Measurements from ENCODE around the gene SLC15A3. TPM values are rescaled to one million over a fixed set of nuclear protein-coding genes. Genes with fewer than 3 reads are reported as not detected.
A peak's percentile ranks its signal among the peaks of the same experiment; 100 is the strongest.

Gene SLC15A3
- total RNA-seq, 4 donors from 2014 or later = 4.0 to 11.5 (median 7.9) TPM

DNA sequence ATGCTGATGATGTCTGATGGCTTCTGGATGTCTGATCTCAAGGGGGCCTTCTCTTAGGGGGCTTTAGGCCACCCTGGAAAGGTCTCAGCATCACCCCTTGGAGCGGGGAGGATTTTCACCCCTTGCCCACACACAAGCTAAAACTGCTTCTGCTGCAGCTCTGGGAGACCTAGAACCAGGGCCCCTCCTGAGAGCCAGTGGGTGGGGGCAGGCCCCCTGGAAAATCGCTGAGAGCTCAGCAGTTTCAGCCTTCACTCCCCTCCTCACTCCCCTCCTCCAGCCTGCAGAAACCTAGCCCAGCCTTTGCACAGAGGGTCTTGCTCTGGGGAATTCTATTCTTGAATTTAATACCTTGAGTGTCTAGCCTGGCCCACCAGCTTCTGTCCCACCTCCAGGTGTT is 36.7 kb upstream of the SLC15A3 start:
- Histone ChIP-seq H3K27me3 (peaks cover 0 to 32% (median 0%) of the 10 kb centered on the region in 4 donors), H3K9me3 (no peaks in the 10 kb centered on the region), H3K4me3 (no peak overlapping the region), H3K36me3 (no peaks in the 10 kb centered on the region), H3K4me1 (peaks cover 0 to 12% (median 6%) of the 10 kb centered on the region in 3 donors), H3K27ac (no peak overlapping the region)
- TF ChIP-seq POLR2A (IDR thresholded peaks at IDR 0.05) = no peak
- TF ChIP-seq, protein P1, sequence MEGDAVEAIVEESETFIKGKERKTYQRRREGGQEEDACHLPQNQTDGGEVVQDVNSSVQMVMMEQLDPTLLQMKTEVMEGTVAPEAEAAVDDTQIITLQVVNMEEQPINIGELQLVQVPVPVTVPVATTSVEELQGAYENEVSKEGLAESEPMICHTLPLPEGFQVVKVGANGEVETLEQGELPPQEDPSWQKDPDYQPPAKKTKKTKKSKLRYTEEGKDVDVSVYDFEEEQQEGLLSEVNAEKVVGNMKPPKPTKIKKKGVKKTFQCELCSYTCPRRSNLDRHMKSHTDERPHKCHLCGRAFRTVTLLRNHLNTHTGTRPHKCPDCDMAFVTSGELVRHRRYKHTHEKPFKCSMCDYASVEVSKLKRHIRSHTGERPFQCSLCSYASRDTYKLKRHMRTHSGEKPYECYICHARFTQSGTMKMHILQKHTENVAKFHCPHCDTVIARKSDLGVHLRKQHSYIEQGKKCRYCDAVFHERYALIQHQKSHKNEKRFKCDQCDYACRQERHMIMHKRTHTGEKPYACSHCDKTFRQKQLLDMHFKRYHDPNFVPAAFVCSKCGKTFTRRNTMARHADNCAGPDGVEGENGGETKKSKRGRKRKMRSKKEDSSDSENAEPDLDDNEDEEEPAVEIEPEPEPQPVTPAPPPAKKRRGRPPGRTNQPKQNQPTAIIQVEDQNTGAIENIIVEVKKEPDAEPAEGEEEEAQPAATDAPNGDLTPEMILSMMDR (IDR thresholded peaks at IDR 0.05) = no peak
- 40 to 80% methylated on average over 1 of the region's 2 CpGs for WGBS, 2 donors
- no peak for DNase-seq
- intact Hi-C loops (cut with DNase I) = no loop called here

DNA sequence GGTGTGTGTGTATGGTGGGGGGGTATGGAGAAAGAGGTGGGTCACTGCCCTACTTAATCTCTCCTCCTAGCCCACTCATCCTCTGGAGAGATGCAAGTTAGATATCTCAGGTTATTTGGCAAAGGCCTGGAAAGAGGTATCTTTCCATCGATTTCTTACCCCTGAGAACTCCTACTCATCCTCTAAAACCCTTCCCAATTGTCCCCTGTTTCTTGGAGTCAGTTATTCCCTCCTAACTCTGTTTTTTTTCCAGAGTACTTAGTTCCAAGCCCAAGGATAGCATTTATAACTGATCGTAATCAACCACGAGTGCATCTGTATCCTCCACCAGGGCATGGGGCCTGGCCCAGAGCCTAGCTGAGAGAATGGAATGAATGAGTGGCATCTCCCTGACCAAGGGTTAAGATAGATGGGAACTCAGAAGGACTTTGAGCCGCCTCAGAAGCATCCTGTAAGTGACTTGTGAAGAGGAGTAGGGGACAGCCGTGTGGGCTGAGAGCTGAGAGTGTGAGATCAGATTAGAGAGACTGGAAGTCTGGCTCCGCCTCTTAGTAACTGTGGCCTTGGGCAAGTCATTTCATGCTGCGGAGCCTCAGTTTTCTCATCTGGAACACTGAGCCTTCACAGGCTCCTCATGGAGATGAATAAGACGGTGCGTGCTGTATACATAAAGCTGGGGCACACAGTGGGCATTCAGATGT is 35.8 kb upstream of the SLC15A3 start:
- peaks cover 0 to 12% (median 6%) of the 10 kb centered on the region in 3 donors for H3K4me1 ChIP-seq
- intact Hi-C loops (cut with DNase I) = no loop called here
- no peak overlapping the region for H3K4me3 ChIP-seq
- DNase-seq = no peak
- TF ChIP-seq, protein P1 (IDR thresholded peaks at IDR 0.05) = no peak
- TF ChIP-seq POLR2A (IDR thresholded peaks at IDR 0.05) = no peak
- H3K27ac ChIP-seq = no peak overlapping the region
- WGBS, 2 donors = 68 to 76% methylated on average over 9 of the region's 9 CpGs
- peaks cover 0 to 23% (median 0%) of the 10 kb centered on the region in 4 donors for H3K27me3 ChIP-seq
- no peaks in the 10 kb centered on the region for H3K36me3 ChIP-seq
- no peaks in the 10 kb centered on the region for H3K9me3 ChIP-seq

DNA sequence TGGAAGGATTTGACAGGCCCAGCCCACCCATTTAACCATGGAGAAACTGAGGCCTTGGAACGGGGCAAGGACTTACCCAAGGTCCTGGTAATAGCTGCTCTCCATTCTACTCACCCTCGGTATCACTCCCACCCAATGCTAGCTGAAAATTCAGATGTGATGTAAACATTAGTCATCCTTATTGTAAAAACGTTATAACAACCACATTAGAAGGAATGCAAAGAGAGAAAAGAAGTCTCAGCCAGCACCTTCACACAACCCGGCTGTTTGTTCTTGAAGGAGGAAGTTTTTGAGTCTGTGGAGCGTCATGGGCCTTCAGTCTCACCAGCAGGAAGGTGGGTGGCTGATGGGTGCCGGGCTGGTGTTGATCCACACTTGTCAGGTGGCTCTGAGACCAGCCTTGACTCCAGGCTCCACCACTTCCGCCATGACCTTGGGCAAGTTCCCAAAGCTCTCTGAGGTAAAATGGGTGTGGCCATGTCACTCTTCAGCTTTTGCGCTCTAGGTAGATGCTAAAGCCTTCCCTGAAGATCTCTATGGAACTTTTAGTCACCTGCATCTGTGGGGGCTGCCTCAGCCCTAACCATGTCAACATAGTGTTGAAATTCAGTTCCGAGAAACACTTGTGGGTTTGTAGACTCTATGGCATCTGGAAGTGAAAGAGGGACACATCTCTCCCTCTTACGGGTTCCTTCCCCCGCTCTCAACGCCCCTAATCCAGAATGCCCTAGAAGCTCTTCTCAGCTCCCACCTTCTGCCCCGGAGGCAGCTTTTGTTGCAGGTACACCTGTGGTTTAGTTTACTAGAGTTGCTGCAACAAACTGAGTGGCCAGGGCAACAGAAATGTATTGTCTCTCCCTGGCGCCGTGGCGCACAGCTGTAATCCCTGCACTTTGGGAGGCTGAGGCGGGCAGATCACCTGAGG is 34.3 kb upstream of the SLC15A3 start:
- no peak for DNase-seq
- intact Hi-C loops (cut with DNase I) = no loop called here
- 40 to 53% methylated on average over 13 to 14 of the region's 17 CpGs for WGBS, 2 donors
- no peaks in the 10 kb centered on the region for H3K36me3 ChIP-seq
- H3K4me1 ChIP-seq = peaks cover 0 to 12% (median 6%) of the 10 kb centered on the region in 3 donors
- H3K27ac ChIP-seq = peak overlapping the region in 2 of 4 donors; percentile 55 to 58
- peak in 1 of 4 donors; percentile 15 for TF ChIP-seq POLR2A (IDR thresholded peaks at IDR 0.05)
- TF ChIP-seq, protein P1 (IDR thresholded peaks at IDR 0.05) = no peak
- no peaks in the 10 kb centered on the region for H3K9me3 ChIP-seq
- peak overlapping the region in 1 of 4 donors; percentile 18 for H3K4me3 ChIP-seq
- H3K27me3 ChIP-seq = peaks cover 0 to 14% (median 0%) of the 10 kb centered on the region in 4 donors

DNA sequence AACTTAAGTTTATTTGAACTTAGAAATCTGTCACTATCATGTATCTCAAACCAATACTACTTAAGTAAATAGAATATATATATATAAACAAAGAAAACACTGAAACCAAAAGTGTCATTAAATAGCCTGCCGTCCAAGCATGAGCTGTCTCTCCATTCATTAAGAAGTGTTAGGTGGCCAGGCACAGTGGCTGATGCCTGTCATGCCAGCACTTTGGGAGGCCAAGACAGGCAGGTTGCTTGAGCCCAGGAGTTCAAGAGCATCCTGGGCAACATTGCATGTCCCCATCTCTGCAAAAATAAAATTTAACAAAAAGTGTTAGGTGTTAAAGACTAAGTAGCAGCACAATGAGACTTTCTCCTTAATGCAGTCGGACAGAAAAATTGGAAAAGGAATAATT is 33.5 kb upstream of the SLC15A3 start:
- DNase-seq = no peak
- 72 to 74% methylated on average over 2 of the region's 2 CpGs for WGBS, 2 donors

More for the DNA sequence above, 33.5 kb upstream of the SLC15A3 start:
- H3K9me3 ChIP-seq = no peaks in the 10 kb centered on the region
- intact Hi-C loops (cut with DNase I) = no loop called here
- H3K27ac ChIP-seq = peak overlapping the region in 2 of 4 donors; percentile 40 to 43
- H3K4me1 ChIP-seq = peaks cover 0 to 12% (median 6%) of the 10 kb centered on the region in 3 donors
- H3K4me3 ChIP-seq = no peak overlapping the region
- H3K36me3 ChIP-seq = no peaks in the 10 kb centered on the region
- TF ChIP-seq POLR2A (IDR thresholded peaks at IDR 0.05) = no peak
- TF ChIP-seq, protein P1 (IDR thresholded peaks at IDR 0.05) = no peak
- peaks cover 0 to 14% (median 0%) of the 10 kb centered on the region in 4 donors for H3K27me3 ChIP-seq

Data from esophagus squamous epithelium (tissue), 5 donors.